Skeletal muscle satellite cell (primary cell): ENCODE measurements around the gene ZNF775. TPM values are rescaled to one million over a fixed set of nuclear protein-coding genes. Genes with fewer than 3 reads are reported as not detected.

Experiments used
- H3K27me3 ChIP-seq: 2 replicates; pipeline ENCODE4 v1.7.0; 2013; ENCODE audit warnings: low read length; ENCODE audit not compliant: control insufficient read depth, insufficient read depth
- H3K36me3 ChIP-seq: 2 replicates; pipeline ENCODE4 v1.7.0; 2013; ENCODE audit warnings: mild to moderate bottlenecking, control low read depth, low read length; ENCODE audit not compliant: insufficient read depth
- H3K4me1 ChIP-seq: 2 replicates; pipeline ENCODE4 v1.7.0; 2013; ENCODE audit warnings: low read length; ENCODE audit not compliant: control insufficient read depth, insufficient read depth
- H3K4me2 ChIP-seq: 2 replicates; pipeline ENCODE4 v1.7.0; 2013; ENCODE audit warnings: mild to moderate bottlenecking, low read length
- H3K4me3 ChIP-seq: 2 replicates; pipeline ENCODE4 v1.7.0; 2013; ENCODE audit warnings: low read length
- H3K9ac ChIP-seq: 2 replicates; pipeline ENCODE4 v1.7.0; 2013; ENCODE audit warnings: mild to moderate bottlenecking, low read depth, low read length, moderate library complexity
- H3K9me3 ChIP-seq: replicated peaks from 2 replicates; pipeline ENCODE4 v1.7.0; 2013; ENCODE audit warnings: mild to moderate bottlenecking, control low read depth, low read length
- total RNA-seq: library from RNA; depleted of rRNA; stranded (reverse); fragments of >200 nt; gene quantifications from 2 replicates; pipeline ENCODE4 v1.2.3, GENCODE V29; 2012; rRNA removed

Gene ZNF775
- total RNA-seq = 3.0 and 3.3 TPM in 2 replicates

DNA sequence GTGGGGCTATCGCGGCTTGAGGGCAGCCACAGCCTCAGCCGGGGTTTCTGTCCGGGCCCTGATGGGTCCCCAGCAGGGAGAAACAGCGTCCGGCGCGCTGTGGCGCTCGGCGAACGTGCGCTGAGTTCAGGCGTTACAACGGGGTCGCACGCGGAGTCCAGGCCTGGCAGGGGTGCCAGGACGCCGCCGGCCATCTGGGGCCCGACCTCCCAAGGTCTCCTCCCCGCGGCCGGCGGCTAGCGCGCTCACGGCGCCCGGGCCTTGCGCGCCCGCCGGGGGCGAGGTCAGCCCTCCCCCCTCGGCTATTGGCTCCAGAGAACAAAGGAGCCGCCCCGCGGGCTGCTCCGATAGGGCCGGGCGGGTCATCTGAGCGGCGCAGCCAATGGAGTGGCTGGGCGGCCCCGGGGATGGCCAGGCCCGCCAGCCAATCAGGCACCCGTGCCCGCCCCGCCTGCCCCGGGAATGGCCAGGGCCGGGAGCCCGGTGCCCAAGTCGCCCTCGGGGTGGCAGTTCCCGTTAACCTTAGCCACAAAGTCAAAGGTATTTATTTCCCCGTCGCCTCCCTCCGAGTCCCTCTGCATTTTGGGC lies at the start of gene ZNF775:
Gene ZNF775, plus strand, starts transcription at position 478 of the 588 bp plus-strand sequence. CDS start 9,141 bp downstream, outside the sequence.
- Histone ChIP-seq H3K4me3 (peak within 1 kb of the TSS; percentile 92), H3K36me3 (peaks cover 7% of the 10 kb centered on the region), H3K9ac (peak within 1 kb of the TSS; percentile 86), H3K27me3 (no peaks in the 10 kb centered on the region), H3K9me3 (no peaks in the 10 kb centered on the region), H3K4me1 (peaks cover 22% of the 10 kb centered on the region), H3K4me2 (peak within 1 kb of the TSS; percentile 94)

- Histone ChIP-seq H3K36me3 (no peaks in the 10 kb centered on the region), H3K4me2 (no peak overlapping the region), H3K9me3 (no peaks in the 10 kb centered on the region), H3K27me3 (no peaks in the 10 kb centered on the region), H3K4me3 (no peak overlapping the region), H3K9ac (no peak overlapping the region), H3K4me1 (peaks cover 2% of the 10 kb centered on the region)
These were observed 49.6 kb upstream of the ZNF775 start for GRCh38 chr7:150329331-150330120.

DNA sequence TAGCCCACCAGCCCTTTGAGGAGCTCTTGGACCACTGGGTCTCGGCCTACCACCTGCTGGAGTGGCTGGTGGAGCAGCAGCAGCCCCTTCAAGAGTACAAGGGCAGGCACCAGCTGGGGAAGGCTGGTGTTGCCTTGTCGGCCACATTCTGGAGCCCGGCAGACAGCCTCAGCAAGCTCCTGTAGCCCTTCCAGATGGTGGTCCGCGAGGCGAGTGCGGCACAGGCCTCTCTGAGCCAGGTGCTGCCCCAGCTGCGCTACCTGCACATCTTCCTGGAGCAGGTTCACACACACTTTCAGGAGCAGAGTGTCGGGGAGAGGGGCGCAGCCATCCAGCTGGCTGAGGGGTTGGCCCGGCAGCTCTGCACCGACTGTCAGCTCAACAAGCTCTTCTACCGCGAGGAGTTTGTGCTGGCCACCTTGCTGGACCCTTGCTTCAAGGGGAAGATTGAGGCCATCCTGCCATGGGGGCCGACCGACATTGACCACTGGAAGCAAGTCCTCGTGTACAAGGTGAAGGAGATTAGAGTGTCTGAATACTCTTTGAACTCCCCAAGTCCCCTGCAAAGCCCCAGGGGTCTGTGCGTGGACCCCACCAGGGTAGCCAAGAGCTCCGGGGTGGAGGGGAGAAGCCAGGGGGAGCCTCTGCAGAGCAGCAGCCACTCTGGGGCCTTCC lies 48.8 kb upstream of the ZNF775 start:
- no peaks in the 10 kb centered on the region for H3K36me3 ChIP-seq
- no peak overlapping the region for H3K4me3 ChIP-seq
- H3K4me2 ChIP-seq = no peak overlapping the region
- H3K4me1 ChIP-seq = peaks cover 2% of the 10 kb centered on the region
- no peaks in the 10 kb centered on the region for H3K27me3 ChIP-seq
- H3K9me3 ChIP-seq = no peaks in the 10 kb centered on the region
- H3K9ac ChIP-seq = no peak overlapping the region

DNA sequence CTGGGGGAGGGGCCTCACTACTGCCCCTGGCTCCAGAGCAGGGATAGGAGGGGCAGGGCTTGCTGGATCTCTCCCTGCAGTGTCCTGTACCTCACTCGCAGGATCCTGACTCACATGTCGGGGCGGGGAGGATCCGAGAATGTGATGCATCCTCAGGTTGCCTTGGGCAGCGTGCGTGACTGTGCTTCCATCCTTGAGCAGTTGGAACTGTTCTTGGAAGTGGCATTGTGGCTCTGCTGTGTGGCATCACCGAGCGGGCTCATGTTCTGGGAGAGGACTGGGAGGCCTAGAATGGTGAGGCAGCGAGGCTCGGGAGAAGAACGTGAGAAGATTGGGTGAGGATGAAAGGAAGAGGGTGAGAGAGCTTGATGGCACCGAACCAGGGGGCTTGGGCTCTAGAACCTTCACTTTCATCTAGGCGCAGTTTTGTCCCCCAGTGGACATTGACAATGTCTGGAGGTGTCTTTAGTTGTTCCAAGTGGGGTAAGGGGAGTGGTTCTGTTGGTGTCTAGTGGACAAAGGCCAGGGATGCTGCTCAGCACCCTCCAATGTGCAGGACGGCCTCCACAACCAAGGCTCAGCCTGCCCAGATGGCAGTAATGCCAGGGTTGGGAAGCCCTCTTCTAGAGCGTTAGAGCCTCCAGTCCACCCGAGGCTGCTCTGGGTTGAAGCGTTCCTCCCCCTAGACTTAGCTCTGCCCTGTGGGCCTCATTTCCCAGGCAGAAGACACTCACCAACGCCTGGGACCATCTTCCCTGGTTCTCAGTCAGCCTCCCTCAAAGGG lies 46.1 kb upstream of the ZNF775 start:
- no peaks in the 10 kb centered on the region for H3K36me3 ChIP-seq
- peaks cover 6% of the 10 kb centered on the region for H3K27me3 ChIP-seq
- H3K4me1 ChIP-seq = peaks cover 2% of the 10 kb centered on the region
- no peak overlapping the region for H3K9ac ChIP-seq
- no peaks in the 10 kb centered on the region for H3K9me3 ChIP-seq
- no peak overlapping the region for H3K4me2 ChIP-seq
- no peak overlapping the region for H3K4me3 ChIP-seq

DNA sequence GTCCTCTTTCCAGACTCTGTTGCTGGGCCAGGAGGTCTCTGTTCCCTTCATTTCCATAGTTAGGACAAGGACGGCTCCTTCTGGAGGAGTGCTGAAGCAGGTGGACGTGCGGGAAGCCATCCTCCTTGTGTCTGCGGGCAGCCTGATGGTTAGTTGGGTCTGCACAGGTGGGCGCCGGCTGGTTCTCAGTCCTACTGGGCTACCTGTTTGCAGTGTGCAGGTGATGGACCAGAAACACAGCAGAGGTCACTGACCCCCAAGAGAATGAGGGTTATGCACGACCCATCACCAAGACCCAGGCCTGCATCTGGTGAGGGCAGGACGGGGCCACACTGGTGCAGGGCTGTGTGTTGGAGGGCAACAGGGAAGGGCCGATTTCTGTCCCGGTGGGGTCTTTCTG lies 45.5 kb upstream of the ZNF775 start:
- no peaks in the 10 kb centered on the region for H3K9me3 ChIP-seq
- H3K4me1 ChIP-seq = peaks cover 2% of the 10 kb centered on the region
- H3K4me3 ChIP-seq = no peak overlapping the region
- H3K4me2 ChIP-seq = no peak overlapping the region
- H3K36me3 ChIP-seq = no peaks in the 10 kb centered on the region
- H3K9ac ChIP-seq = no peak overlapping the region
- H3K27me3 ChIP-seq = peaks cover 13% of the 10 kb centered on the region

DNA sequence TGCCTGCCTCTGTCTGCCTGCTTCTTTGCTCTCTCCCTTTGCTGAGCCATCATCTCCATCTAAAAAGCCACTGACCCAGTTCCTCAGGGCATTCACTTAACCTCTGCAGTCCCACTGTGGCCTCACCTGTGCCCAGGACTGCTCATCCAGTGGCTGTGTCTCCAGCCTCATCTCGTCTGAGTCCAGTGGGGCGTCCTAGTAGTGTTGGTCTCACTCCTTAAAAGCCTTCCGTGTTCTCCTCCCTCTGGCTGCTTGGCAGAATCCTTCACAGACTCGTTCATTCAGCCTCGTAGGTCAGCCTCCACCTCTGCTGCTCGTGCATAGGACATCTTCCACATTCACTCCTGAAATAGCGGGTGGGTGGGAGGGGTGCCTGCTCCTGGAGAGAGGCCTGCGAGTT lies 45.0 kb upstream of the ZNF775 start:
- H3K4me3 ChIP-seq = no peak overlapping the region
- no peaks in the 10 kb centered on the region for H3K9me3 ChIP-seq
- no peaks in the 10 kb centered on the region for H3K36me3 ChIP-seq
- no peak overlapping the region for H3K4me2 ChIP-seq
- no peak overlapping the region for H3K9ac ChIP-seq
- H3K4me1 ChIP-seq = peaks cover 4% of the 10 kb centered on the region
- peaks cover 17% of the 10 kb centered on the region for H3K27me3 ChIP-seq

- Histone ChIP-seq H3K4me3 (no peak overlapping the region), H3K27me3 (peaks cover 28% of the 10 kb centered on the region), H3K36me3 (no peaks in the 10 kb centered on the region), H3K4me1 (peaks cover 12% of the 10 kb centered on the region), H3K9ac (no peak overlapping the region), H3K9me3 (no peaks in the 10 kb centered on the region), H3K4me2 (no peak overlapping the region)
These were observed 43.9 kb upstream of the ZNF775 start for GRCh38 chr7:150335108-150335773.

- peaks cover 13% of the 10 kb centered on the region for H3K4me1 ChIP-seq
- no peak overlapping the region for H3K4me3 ChIP-seq
- peaks cover 30% of the 10 kb centered on the region for H3K27me3 ChIP-seq
- no peaks in the 10 kb centered on the region for H3K36me3 ChIP-seq
- no peak overlapping the region for H3K4me2 ChIP-seq
- no peak overlapping the region for H3K9ac ChIP-seq
- no peaks in the 10 kb centered on the region for H3K9me3 ChIP-seq
These were observed 43.4 kb upstream of the ZNF775 start for GRCh38 chr7:150335774-150336112.

DNA sequence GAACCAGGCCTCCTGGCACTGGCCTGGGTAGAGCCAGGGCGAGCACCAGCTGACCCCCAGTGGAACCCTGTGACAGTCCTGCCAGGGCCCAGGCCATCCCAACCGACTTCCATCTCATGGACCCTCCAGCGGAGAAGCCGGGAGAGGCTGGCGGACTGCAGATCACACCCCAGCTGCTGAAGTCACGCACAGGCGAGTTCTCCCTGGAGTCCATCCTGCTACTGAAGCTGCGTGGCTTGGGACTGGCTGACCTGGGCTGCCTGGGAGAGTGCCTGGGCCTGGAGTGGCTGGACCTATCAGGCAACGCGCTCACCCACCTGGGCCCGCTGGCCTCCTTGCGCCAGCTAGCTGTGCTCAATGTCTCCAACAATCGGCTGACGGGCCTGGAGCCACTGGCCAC lies 42.4 kb upstream of the ZNF775 start:
- peaks cover 13% of the 10 kb centered on the region for H3K4me1 ChIP-seq
- H3K4me2 ChIP-seq = no peak overlapping the region
- no peak overlapping the region for H3K4me3 ChIP-seq
- no peaks in the 10 kb centered on the region for H3K36me3 ChIP-seq
- no peak overlapping the region for H3K9ac ChIP-seq
- no peaks in the 10 kb centered on the region for H3K9me3 ChIP-seq
- H3K27me3 ChIP-seq = peaks cover 37% of the 10 kb centered on the region

- Histone ChIP-seq H3K9ac (no peak overlapping the region), H3K27me3 (peaks cover 41% of the 10 kb centered on the region), H3K4me3 (no peak overlapping the region), H3K4me1 (peaks cover 13% of the 10 kb centered on the region), H3K9me3 (no peaks in the 10 kb centered on the region), H3K36me3 (no peaks in the 10 kb centered on the region), H3K4me2 (no peak overlapping the region)
These were observed 42.0 kb upstream of the ZNF775 start for GRCh38 chr7:150337179-150337578.

DNA sequence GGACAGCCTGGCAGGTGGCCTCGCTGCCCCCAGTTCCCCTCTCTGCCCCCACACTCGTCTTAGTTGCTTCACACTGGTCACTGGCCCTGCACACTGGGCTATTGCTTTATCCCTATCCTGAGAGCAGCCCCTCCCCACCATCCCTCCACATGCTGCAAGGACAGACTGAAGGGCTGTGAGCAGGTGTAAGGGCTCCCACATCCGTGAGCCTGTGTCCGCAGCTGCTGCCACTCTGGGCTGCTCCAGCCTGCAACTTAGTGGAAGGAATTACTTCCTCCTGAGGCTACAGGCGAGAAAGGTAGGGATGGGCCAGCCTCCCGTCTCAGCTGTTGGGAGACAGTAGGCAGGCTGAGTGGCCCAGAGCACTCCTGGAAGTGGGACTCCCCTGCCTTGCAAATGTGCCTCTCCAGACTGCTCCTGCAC lies 41.5 kb upstream of the ZNF775 start:
- H3K9me3 ChIP-seq = no peaks in the 10 kb centered on the region
- no peaks in the 10 kb centered on the region for H3K36me3 ChIP-seq
- no peak overlapping the region for H3K4me2 ChIP-seq
- peaks cover 46% of the 10 kb centered on the region for H3K27me3 ChIP-seq
- H3K4me1 ChIP-seq = peaks cover 13% of the 10 kb centered on the region
- no peak overlapping the region for H3K9ac ChIP-seq
- H3K4me3 ChIP-seq = no peak overlapping the region
